Left lobe of liver (tissue), 2 donors: Measurements from ENCODE around the gene BSN. TPM values are rescaled to one million over a fixed set of nuclear protein-coding genes. Genes with fewer than 3 reads are reported as not detected.

Experiments
- ATAC-seq: fragments of 200-7000 bp; cut with Tn5 transposase; one replicate; pipeline ENCODE4 v1.9.1; 2020; ENCODE audit warnings: mild to moderate bottlenecking, moderate library complexity
- DNase-seq: peaks from one replicate; pipeline ENCODE4 v3.0.0-alpha.2; 2020; ENCODE audit warnings: low spot score
- total RNA-seq: library from RNA; stranded (reverse); gene quantifications from one replicate; pipeline ENCODE4 v1.2.1, GENCODE V29; 2021
- donor health status: DM: no; HTN: no; CAD: no; lungs with moderate emphysema.
- donor health status: DM: no; HTN: yes; CAD: no.

Gene BSN
- total RNA-seq, 1 donor from 2014 or later: 0.73 TPM

- no peak for DNase-seq
- no peak for ATAC-seq
Observed at GRCh38 chr3:49601358-49602048, 47.2 kb downstream of the BSN start.

- DNase-seq (no peak), ATAC-seq (no peak)
Observed at GRCh38 chr3:49602049-49602554, 47.8 kb downstream of the BSN start.

GRCh38 chr3:49602877-49603411 lies 48.7 kb downstream of the BSN start:
- ATAC-seq (no peak), DNase-seq (no peak)

GRCh38 chr3:49606427-49606826 lies 52.1 kb downstream of the BSN start:
- ATAC-seq: peak; percentile 10
- DNase-seq: peak; percentile 33

GRCh38 chr3:49607105-49607591 lies 52.9 kb downstream of the BSN start:
- DNase-seq (peak; percentile 36), ATAC-seq (peak; percentile 33)

- peak; percentile 40 for DNase-seq
- no peak for ATAC-seq
Observed at GRCh38 chr3:49607796-49608195, 53.5 kb downstream of the BSN start.

- DNase-seq: peak; percentile 21
Observed at GRCh38 chr3:49609314-49609713, 55.0 kb downstream of the BSN start.

GRCh38 chr3:49609815-49610214 lies 55.5 kb downstream of the BSN start:
- ATAC-seq (peak; percentile 70), DNase-seq (peak; percentile 44)

More at GRCh38 chr3:49609314-49609713, 55.0 kb downstream of the BSN start:
- ATAC-seq: no peak

GRCh38 chr3:49610666-49611280 lies 56.5 kb downstream of the BSN start:
- DNase-seq: peak; percentile 37
- ATAC-seq: peak; percentile 62

GRCh38 chr3:49611291-49611690 lies 57.0 kb downstream of the BSN start:
- ATAC-seq (no peak), DNase-seq (peak; percentile 12)

GRCh38 chr3:49611719-49612118 lies 57.4 kb downstream of the BSN start:
- no peak for ATAC-seq
- DNase-seq: no peak

GRCh38 chr3:49614936-49615335 lies 60.7 kb downstream of the BSN start:
- peak; percentile 14 for DNase-seq
- no peak for ATAC-seq

- ATAC-seq (no peak), DNase-seq (no peak)
Observed at GRCh38 chr3:49616061-49616460, 61.8 kb downstream of the BSN start.

GRCh38 chr3:49616491-49616941 lies 62.2 kb downstream of the BSN start:
- DNase-seq (no peak), ATAC-seq (no peak)

GRCh38 chr3:49617390-49618013 lies 63.2 kb downstream of the BSN start:
- ATAC-seq (no peak), DNase-seq (no peak)

GRCh38 chr3:49618412-49618811 lies 64.1 kb downstream of the BSN start:
- ATAC-seq (no peak), DNase-seq (no peak)

- DNase-seq (no peak), ATAC-seq (no peak)
Observed at GRCh38 chr3:49619649-49620048, 65.4 kb downstream of the BSN start.

GRCh38 chr3:49620728-49621127 lies 66.5 kb downstream of the BSN start:
- no peak for DNase-seq
- no peak for ATAC-seq

- ATAC-seq (no peak), DNase-seq (no peak)
Observed at GRCh38 chr3:49623071-49623470, 68.8 kb downstream of the BSN start.

GRCh38 chr3:49625071-49625470 lies 70.8 kb downstream of the BSN start:
- ATAC-seq: no peak
- DNase-seq: no peak

- ATAC-seq (no peak), DNase-seq (no peak)
Observed at GRCh38 chr3:49626101-49626581, 71.9 kb downstream of the BSN start.
